ENCODE measurements around the gene FOXI2.

Gene FOXI2

DNA sequence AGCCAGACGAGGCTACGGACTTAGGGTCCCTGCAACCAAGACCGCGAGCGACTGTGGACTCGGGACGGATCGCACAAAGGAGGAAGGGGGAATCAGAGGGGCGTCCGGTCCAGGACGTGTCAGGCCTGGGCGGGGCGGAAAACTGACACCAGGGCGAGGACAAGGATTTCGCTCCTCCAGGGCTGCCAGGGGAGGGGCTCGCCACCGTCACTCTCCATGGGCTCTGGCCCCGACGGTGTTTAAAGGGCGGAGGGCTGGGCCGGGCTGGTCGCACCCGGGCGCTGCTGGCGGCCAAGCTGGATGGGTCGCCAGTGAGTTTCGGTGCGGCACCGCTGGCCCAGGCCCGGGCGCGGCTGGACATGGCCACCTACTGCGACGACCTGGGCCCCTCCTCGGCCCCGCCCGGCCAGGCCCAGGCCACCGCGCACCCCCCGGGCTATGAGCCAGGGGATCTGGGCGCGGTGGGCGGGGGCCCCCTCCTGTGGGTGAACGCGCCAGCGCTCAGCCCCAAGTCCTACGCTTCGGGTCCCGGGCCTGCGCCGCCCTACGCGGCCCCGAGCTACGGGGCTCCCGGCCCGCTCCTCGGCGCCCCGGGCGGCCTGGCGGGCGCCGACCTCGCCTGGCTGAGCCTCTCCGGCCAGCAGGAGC is at the start of gene FOXI2:
Gene FOXI2 (plus strand): TSS at position 271 of the 648 bp plus-strand sequence. CDS start 89 bp downstream, at position 360.
- no peak for DNase-seq (ENCODE audit: low spot score)

DNA sequence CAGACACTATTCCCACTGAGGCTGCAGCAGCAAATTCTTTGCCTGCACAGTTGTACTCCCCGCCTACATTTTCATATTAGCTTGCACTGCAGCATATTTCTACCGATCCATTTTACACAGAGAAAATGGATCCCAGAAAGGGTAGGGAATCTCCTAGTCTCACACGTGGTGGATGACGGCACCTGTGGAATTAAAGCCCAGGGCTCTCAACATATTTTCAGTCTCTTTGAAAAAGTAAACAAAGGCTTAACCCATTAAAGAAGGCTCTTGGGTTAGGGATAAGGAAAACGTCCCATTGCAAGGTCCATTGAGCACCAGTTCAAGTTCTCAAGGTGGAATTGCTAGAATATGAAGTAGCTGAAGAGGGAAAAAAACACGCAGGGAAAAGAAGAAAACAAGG is 49.4 kb upstream of the FOXI2 start:
- no peak for DNase-seq (ENCODE audit: low spot score)

DNA sequence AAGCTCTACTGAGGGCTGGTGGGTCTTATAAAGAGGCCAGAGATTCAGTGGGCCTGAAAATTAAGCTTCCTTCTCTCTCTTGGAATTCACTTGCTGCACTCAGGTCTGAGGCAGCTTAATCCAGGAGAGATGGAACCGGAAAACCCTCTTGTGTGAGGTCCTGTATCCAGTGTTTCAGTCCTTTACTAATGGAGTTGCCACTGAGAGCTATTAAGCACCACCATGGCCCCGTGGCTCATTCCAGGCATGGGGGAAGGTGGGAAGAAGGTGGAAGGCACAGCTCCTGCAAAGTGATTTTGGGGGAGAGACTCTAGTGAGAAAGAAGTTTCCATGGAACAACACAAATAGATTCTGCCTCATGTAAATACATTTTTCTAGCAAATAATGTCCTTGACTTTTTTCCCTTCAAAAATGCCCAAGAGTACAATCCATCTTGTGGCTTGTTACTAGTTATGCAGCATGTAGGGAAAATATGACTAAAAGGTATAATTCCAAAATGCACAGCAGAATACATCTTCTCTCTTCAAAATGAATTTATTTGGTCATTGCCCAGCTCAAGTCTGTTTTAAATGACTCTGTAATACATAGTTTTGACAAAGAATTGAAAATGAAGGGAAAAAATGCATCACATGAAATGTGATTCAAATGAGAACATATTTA is 46.7 kb upstream of the FOXI2 start:
- no peak for DNase-seq (ENCODE audit: low spot score)

DNA sequence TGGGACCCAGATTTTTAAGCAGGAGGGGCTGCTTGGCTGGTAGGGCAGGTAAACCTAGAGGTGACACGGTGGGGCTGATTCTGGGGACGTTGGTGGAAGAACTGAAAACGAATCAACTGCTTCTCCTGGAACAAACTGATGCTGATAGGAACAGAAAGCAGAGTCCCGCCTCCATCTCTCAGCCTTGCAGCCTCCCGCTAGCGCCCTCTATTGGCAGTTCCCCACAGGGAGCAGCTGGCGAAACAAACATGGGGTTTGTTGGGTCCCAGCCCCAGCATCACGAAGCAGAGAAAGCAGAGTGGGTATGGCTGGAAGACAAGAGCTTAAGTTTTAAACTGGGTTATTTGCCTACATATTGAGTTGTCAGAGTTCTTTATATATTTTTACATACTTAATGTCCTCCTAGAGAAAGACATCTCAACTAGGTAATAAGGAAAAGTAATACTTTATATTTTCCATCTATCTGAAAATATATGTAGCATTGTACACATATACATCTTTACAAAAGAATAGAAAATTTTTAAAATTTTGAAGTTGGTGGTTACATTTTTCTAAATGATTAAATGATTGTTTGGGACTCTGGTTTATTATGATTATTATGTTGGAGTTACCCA is 42.3 kb upstream of the FOXI2 start:
- no peak for DNase-seq (ENCODE audit: low spot score)

DNA sequence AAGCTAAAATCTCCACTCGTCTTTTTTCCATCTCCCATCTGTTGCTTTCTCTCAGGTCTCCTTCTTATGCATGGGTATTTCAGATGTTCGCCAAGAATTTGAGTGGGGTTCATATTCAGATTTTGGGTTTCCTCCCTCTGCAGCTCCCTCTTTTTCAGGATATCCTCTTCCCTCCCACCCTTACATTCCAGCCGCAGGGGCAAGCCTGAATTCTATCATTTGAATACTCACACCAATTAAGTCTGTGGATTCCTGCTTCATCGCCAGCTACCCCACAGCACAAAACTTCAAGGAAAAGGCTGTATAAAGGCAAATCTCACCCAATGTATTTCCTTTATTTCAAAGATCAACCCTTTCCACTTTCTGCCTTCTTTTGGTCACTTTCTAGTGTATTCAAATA is 41.6 kb upstream of the FOXI2 start:
- DNase-seq (ENCODE audit: low spot score) = no peak

DNA sequence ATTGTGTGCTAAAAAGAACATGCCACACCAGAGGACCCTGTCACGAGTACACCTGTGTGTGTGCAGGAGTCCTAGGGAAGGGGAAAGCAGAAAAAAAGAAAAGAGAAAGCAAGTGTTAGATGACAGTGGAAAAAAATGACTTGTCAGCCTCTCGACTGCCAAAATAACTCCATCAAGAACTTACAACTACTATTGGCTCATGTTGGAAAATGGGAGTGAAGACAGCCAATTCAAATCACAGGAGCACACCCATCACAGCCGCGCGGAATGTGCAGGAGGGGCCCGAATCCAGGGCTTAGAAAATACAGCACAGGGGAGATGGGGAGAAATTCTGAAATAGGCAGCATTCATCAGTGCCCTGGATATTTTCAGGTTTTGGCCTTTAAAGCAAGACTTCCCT is 38.1 kb upstream of the FOXI2 start:
- DNase-seq (ENCODE audit: low spot score) = no peak

DNA sequence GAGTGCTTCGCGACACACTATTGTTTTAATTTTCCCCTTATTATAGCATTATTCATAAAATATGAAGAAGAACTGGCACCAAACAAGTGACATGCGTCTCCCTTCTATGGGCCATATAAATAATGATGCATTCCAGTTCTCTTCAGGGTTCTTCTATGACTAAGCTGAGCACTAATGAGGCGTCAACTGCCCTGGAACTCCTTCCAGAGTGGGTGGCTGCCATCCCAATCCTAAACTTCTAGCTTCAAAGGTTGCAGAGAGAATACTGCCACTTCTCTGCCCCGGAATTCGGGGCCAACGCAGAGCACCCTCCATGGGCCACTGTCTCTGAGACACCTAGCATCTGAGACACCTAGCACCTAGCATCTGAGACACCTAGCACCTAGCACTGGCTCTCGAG is 37.7 kb upstream of the FOXI2 start:
- no peak for DNase-seq (ENCODE audit: low spot score)

DNA sequence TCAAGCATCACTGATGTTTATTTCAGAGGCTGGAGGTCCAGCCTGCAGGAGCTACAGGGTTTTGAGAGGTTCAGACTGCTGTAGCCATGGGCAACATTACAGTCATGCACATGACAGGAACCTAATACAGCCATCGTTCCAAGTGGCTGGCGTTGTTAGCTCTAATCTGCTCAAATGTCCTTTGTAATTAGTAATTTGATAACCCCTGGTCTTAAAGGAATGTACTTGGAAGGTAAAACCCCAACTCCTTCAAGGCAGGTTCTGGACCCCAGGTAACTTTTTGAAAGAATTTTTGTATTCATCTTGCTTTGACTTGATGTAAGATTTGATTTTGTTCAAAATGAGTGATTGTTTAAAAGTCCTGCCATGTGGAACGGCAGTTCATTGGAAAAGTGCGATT is 34.7 kb upstream of the FOXI2 start:
- no peak for DNase-seq (ENCODE audit: low spot score)

DNA sequence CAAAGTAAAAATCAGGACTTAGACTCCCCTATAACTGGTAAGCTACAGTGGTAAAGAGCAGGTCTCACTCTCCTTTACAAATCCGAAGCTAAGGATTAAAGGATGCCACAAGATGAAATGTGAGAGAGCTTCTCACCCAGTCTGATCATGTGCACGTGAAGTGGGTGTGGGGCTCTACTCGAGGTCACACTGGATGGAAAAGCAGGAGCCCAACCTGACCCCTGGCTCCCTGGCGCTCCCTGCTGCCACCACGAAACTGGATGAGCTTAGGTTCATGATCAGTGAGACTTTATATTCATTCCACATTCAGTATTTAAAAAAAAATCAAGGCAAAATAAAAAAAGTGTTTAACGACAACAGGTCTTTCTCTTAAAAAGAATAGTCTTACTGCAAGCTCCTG is 21.7 kb upstream of the FOXI2 start:
- DNase-seq (ENCODE audit: low spot score) = no peak

DNA sequence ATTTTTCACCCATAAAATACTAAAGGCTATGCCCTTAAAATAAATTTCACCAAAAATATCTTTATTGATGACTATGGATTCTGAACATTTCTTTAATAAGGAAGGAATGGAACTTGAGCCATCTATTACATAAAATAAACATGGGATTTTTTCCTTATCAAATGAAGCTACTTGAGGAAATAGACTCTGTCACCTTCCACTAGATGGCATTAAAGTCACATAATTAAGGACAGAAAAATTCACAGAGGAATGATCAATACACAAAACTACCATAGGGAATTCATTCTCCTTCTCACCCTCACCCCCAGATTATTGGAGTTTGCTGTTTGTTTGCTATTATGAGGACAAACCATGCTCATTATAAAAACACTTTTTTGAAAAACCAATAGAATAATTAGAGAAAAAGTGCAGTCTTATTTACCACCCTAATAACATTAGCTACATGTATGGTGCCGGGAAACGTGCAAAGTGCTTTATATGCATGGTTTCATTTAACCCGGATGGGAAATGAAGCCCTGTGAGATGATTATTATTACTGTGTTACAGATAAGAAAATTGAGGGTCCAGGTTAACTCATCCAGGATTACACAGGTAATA is 21.1 kb upstream of the FOXI2 start:
- DNase-seq (ENCODE audit: low spot score) = no peak

DNA sequence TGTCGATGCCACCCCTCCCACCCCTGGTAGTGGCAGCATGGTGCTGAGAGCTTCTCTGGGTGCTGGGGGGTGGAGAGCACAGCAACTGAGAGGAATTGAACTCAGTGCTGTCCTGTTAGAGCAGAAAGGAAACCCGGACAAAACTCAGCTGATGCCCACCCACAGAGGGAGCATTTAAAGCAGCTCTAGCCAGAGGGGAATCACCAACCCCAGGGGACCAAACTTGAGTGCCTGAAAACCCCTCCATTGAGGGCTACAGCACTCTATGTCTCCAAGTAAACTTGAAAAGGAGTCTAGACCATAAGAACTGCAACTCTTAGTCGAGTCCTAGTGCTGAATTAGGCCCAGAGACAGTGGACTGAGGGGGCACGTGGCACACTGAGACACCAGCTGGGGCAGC is 16.8 kb upstream of the FOXI2 start:
- DNase-seq (ENCODE audit: low spot score) = no peak

DNA sequence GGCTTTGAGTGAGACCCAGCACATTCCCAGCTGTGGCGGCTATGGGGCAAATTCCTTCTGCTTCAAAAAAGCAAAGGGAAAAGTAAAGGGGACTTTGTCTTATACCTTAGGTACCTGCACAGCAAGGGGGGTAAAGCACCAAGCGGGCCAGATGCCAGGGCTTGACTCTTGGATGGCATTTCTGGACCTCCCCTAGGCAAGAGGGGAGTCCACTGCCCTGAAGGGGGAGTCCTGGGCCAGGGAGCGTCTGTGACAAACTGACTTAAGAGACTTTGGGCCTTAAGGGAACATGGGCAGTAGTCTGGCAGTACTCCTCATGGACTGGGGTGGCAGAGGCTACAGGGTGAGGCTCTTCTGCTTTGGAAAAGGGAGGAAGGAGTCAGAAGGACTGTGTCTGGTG is 16.1 kb upstream of the FOXI2 start:
- DNase-seq (ENCODE audit: low spot score) = no peak

DNA sequence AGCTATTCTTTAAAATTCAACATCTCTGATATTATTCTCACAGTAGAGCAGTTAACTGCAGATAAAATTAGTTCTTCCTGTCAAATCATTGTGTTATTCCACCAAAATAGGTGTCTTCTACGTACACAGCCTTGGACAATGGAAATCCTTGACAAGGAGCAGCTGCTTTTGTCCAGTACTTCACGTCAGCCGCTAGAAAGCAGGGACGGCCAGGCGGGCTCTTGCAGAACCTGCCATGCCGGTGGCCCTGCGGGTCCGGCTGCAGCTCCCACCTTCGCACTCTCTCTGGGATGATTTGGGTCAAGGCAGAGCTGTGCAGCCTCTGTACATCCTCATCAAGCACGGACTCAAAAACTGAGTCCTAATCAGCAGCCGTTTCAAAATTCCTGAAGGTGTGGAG is 2.2 kb upstream of the FOXI2 start:
- no peak for DNase-seq (ENCODE audit: low spot score)

DNA sequence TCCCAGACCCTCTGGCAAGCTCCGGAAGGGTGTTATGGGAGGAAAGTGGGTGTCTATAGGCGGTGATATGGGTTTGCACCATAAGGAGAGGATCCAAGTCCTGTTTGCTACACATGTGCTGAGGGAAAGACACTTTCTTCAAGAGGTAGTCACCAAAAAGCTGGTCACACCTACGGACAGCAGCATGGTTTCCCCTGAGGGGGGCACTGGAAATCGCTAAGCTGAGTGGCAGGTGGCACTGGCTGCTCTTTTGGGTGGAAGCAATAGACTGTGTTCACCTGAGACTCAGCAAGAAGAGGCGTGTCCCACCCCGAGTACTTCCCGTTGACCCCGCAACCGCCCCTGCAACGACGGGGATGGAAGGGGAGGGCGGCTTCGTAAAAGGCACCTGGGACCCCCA is 1.8 kb upstream of the FOXI2 start:
- no peak for DNase-seq (ENCODE audit: low spot score)

DNA sequence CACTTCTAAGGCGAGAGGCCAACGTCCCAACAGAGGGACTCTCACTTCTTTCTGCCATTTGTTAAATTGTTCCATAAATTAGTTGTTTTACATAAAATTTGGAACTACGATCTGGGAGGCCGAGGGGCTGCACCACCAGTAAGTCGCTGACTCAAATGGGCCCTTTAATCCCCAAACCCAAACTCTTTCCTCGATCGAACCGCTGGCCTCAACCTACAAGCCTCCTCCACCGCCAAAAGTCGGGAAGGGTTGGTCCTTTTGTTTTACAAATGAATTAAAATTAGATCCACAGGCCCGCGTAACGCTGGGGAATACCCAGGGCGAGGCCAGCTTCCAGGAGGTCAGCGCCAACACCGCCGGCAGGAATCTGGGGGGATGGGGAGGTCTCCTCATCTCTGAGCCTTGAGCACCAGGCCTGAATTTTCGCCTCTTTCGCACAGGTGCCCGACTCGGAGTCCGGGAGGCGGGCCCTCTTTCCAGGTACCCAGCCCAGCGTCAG is 1.2 kb upstream of the FOXI2 start:
- no peak for DNase-seq (ENCODE audit: low spot score)

DNA sequence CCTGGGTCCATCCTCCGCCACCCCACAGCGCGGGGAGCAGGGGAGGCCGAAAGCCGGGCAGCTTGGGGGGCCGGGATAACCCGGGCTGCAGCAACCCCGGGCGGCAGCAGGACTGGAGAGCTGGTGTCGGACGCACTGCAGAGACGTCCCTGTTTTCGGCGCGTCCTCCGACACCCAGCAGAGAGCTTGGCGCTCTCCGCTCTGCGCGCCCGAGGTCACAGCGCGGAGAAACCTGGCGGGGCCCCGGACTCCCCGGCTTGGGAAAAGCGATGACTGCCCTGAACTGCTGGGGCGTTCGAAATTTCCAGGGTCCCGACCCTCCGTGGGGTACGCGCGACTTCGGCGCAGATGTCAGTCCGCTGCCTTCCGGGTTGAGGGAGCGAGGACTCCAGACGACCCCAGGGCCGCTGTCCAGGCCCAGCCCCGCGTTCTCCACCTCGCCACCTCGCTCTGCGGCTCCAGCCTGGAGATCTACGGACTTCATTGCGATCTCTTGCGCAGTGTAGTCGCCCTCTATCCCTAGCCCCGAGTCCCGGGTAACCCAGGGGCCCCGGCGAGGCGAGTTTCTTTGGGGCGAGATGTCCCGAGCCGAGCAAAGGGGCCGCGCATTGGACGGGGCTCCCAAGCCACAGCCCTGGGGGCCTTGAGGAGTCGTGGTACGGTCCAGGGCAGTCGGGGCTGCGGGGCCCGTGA is 617 bp upstream of the FOXI2 start:
- DNase-seq (ENCODE audit: low spot score) = no peak

DNA sequence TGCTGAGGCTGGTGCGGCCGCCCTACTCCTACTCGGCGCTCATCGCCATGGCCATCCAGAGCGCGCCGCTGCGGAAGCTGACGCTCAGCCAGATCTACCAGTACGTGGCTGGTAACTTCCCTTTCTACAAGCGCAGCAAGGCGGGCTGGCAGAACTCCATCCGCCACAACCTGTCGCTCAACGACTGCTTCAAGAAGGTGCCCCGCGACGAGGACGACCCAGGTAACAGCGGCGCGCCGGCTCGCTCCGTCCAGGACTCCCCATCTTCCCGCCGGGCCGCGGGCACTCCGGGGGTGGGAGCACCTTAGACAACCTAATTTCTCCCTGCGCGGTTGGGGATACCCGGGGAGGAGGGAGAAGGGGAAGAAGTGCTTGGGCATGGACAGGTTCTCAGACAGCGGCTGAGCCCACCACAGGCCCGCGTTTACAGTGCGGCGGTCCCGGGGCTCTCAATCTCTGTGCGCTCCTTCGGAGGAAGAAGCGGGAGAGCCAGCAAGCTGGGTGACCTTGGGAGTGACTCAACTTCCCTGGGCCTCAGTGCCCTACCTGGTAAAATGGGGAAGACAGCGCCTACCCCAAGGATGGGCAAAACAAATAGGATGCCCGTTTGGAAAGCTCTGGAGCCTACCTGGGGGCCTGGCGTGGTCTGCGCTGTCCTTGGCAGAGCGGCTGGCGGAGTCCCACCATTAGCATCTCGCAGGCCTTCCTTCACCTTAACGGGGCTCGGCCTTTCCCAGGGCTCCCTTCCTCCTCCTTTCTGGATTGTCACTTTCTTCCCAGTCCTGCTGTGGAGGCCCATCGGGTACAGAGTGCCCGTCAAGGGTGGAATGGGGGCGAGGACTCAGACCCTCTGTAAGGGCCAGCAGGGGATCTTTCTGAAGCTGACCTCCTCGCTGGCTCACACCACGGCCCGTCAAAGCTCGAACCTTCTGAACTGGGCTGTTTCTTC is 852 bp downstream of the FOXI2 start:
- no peak for DNase-seq (ENCODE audit: low spot score)

DNA sequence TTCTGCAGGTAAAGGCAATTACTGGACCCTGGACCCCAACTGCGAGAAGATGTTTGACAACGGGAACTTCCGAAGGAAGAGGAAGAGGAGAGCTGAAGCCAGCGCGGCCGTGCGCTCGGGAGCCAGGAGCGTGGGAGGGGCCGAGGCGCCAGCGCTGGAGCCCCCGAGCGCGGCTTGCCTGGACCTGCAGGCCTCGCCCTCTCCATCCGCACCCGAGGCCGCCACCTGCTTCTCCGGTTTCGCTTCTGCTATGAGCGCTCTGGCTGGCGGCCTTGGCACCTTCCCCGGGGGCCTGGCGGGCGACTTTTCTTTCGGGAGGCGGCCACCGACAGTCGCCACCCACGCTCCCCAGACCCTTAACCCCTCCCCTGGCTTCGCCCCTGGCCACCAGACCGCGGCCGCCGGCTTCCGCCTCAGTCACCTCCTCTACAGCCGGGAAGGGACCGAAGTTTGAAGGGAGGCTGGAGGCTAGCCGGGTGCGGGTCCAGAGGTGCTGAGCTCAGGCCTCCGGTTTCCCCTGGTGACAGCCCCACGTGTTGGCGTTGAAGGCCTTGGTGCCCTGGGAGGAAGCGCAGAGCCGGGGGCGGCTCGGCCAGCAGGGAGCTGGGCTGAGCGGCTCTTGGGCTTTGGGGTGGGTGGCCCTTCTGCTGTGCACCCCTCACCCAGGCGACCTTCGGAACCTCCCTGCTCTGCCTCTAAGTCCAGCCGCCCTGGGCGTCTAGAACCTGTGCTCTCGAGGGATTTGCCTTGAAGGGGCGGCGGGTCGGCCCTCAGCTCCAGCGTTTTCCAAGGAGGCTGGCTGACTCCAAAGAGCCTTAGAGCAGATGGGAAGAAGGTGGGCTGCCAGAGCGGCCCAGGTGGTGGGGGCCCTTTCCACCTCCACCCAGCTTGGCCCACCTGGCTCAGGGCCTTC is 1.8 kb downstream of the FOXI2 start:
- no peak for DNase-seq (ENCODE audit: low spot score)

DNA sequence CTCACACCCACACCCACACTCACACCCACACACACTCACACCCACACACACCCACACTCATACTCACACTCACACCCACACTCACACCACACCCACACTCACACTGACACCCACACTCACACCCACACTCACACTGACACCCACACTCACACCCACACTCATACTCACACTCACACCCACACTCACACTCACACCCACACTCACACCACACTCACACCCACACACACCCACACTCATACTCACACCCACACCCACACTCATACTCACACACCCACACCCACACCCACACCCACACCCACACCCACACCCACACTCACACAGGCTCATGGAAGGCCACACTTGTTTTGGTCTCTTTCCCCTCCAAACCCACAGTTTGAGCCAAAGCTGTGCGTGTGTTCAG is 2.9 kb downstream of the FOXI2 start:
- no peak for DNase-seq (ENCODE audit: low spot score)

DNA sequence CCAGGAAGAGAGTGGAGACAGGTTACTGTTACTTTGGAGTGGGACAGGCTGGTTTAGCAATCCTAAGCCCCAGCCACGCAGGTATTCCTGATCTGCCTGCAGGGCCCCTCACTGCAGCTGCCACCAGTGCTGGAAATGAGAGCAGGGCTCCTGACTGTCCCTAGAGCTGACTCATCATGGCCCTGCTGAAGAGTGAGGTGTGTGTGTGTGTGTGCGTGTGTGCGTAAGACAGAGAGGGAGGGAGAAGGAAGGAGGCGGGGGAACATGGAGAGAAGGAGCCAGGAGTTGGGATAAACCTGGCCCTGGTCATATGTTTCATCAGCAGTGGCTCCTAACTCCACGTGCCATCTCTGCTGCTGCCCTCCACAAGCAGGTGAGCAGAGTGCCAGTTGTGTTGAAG is 3.6 kb downstream of the FOXI2 start:
- DNase-seq (ENCODE audit: low spot score) = no peak

All from hepatic stellate cell (primary cell).